Measurements from ENCODE around the gene ZNFX1.

Gene ZNFX1

DNA sequence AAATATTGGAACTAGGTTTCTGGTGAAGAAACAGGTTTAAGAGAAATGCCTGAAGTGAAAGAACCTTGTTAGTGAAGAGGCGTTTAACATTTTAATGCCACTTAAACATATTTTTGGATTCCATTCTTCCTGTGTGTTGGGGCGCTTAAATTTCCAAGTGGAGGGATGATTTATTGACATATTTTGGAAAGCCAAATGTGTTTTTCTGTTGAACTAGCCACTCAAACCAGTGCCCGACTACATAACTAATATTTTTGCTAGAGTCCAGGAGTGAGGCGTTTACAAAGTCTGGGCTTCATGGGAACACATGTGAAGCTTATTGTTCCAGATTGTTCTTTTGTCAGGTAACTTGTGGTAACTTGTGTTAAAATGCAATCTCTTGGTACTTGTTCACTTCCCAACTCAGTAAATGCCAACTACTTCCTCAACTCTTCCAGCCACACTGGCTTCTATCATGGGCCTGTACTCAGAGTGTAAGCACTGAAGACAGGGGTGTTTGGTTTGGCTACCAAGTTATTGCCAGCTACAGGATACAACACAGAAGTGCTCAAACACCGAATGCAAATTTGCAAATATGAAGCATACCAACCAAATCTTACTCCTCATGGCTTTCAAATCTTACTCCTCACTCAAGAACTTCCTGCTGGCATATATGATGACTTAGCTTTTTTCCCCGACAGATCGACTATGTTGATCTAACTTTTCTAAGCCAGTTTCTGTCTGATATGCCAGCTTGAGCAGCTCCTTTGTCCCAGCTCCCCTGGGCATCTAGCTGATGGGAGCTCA, 2.0 kb upstream of the ZNFX1 start:
- H3K36me3 ChIP-seq (replicated peaks; ENCODE audit: low read depth, low read length): peaks cover 76% of the 10 kb centered on the region
- no peak overlapping the region for H2AFZ ChIP-seq (ENCODE audit: low read depth, low read length)
- H3K9me3 ChIP-seq (ENCODE audit: insufficient read depth, low read length): peaks cover 53% of the 10 kb centered on the region
- no peaks in the 10 kb centered on the region for H3K27me3 ChIP-seq (ENCODE audit: low read depth, low read length)
- peaks cover 98% of the 10 kb centered on the region for H3K79me2 ChIP-seq (ENCODE audit: low read length)
- H4K20me1 ChIP-seq (ENCODE audit: insufficient read depth, low read length): peaks cover 58% of the 10 kb centered on the region
- peaks cover 64% of the 10 kb centered on the region for H3K4me1 ChIP-seq (ENCODE audit: low read length)
- peak overlapping the region; percentile 97 for H3K9ac ChIP-seq (ENCODE audit: low read length)
- peak overlapping the region; percentile 89 for H3K4me2 ChIP-seq (ENCODE audit: low read length)
- TF ChIP-seq, protein P1, sequence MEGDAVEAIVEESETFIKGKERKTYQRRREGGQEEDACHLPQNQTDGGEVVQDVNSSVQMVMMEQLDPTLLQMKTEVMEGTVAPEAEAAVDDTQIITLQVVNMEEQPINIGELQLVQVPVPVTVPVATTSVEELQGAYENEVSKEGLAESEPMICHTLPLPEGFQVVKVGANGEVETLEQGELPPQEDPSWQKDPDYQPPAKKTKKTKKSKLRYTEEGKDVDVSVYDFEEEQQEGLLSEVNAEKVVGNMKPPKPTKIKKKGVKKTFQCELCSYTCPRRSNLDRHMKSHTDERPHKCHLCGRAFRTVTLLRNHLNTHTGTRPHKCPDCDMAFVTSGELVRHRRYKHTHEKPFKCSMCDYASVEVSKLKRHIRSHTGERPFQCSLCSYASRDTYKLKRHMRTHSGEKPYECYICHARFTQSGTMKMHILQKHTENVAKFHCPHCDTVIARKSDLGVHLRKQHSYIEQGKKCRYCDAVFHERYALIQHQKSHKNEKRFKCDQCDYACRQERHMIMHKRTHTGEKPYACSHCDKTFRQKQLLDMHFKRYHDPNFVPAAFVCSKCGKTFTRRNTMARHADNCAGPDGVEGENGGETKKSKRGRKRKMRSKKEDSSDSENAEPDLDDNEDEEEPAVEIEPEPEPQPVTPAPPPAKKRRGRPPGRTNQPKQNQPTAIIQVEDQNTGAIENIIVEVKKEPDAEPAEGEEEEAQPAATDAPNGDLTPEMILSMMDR (IDR thresholded peaks at IDR 0.05; ENCODE audit: low read depth, low read length): no peak
- TF ChIP-seq EZH2phosphoT487 (IDR thresholded peaks at IDR 0.05; ENCODE audit: low read depth): no peak
- peak overlapping the region; percentile 82 for H3K4me3 ChIP-seq (ENCODE audit: low read length)
- peak overlapping the region; percentile 85 for H3K27ac ChIP-seq (ENCODE audit: low read length)

DNA sequence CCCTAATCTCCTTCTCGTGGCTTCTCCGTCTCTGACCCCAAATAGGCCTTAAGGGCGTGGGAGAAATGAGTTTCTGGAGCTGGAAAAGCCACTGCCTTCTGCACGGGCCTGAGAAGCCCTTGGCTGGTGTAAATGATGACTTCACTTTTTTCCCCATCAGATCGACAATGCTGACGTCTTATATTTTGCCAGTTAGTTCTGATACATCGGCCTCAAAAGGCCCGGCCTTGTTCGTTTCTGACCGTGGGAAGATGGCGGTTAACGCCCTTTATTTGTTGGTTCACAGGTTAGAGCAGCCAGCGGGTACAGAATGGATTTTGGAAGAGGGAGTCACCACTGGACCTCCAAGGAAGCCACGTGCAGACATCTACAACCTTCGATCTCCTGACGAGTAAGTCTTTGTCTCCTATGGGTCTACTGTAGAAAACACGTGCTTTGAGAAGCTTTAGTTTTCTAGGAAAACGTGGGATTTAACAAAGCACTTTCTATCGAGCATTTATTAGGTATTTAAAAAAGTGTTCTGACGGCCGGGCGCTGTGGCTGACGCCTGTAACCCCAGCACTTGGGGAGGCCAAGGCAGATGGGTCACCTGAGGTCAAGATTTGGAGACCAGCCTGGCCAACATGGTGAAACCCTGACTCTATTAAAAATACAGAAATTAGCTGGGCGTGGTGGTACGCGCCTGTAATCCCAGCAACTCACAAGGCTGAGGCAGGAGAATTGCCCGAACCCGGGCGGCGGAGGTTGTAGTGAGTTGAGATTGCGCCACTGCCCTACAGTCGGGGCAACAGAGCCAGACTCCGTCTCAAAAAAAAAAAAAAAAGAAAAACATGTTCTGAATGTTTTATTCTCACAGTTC, 1.2 kb upstream of the ZNFX1 start:
- H3K9ac ChIP-seq (ENCODE audit: low read length): peak overlapping the region; percentile 97
- peaks cover 59% of the 10 kb centered on the region for H3K4me1 ChIP-seq (ENCODE audit: low read length)
- peaks cover 50% of the 10 kb centered on the region for H4K20me1 ChIP-seq (ENCODE audit: insufficient read depth, low read length)
- peaks cover 68% of the 10 kb centered on the region for H3K36me3 ChIP-seq (replicated peaks; ENCODE audit: low read depth, low read length)
- H3K27me3 ChIP-seq (ENCODE audit: low read depth, low read length): no peaks in the 10 kb centered on the region
- H3K27ac ChIP-seq (ENCODE audit: low read length): peak overlapping the region; percentile 85
- peaks cover 93% of the 10 kb centered on the region for H3K79me2 ChIP-seq (ENCODE audit: low read length)
- H3K4me3 ChIP-seq (ENCODE audit: low read length): peak overlapping the region; percentile 82
- no peak for TF ChIP-seq EZH2phosphoT487 (IDR thresholded peaks at IDR 0.05; ENCODE audit: low read depth)
- TF ChIP-seq, protein P1 (IDR thresholded peaks at IDR 0.05; ENCODE audit: low read depth, low read length): no peak
- H3K4me2 ChIP-seq (ENCODE audit: low read length): peak overlapping the region; percentile 89
- H2AFZ ChIP-seq (ENCODE audit: low read depth, low read length): no peak overlapping the region
- H3K9me3 ChIP-seq (ENCODE audit: insufficient read depth, low read length): peaks cover 49% of the 10 kb centered on the region

DNA sequence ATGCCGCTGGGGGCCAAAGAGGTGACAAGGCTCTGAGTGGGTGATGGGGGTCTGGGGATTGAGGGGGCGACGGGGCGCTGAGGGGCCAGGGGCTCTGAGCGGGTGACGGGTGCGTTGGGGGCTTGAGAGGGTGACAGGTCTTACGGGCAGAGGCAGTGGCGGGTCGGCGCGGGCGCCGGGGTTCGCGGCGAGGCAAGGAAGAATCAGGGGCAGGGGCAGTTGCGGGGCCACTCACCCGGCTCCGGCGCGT, 146 bp downstream of the ZNFX1 start:
- Histone ChIP-seq H3K9ac (ENCODE audit: low read length) (peak overlapping the region; percentile 97), H3K79me2 (ENCODE audit: low read length) (peaks cover 93% of the 10 kb centered on the region), H3K4me2 (ENCODE audit: low read length) (peak overlapping the region; percentile 84), H3K9me3 (ENCODE audit: insufficient read depth, low read length) (peaks cover 36% of the 10 kb centered on the region), H2AFZ (ENCODE audit: low read depth, low read length) (no peak overlapping the region), H3K4me3 (ENCODE audit: low read length) (peak overlapping the region; percentile 82), H3K27me3 (ENCODE audit: low read depth, low read length) (no peaks in the 10 kb centered on the region), H3K27ac (ENCODE audit: low read length) (peak overlapping the region; percentile 85), H4K20me1 (ENCODE audit: insufficient read depth, low read length) (peaks cover 36% of the 10 kb centered on the region), H3K36me3 (replicated peaks; ENCODE audit: low read depth, low read length) (peaks cover 61% of the 10 kb centered on the region), H3K4me1 (ENCODE audit: low read length) (peaks cover 48% of the 10 kb centered on the region)
- TF ChIP-seq, protein P1 (IDR thresholded peaks at IDR 0.05; ENCODE audit: low read depth, low read length): no peak
- TF ChIP-seq EZH2phosphoT487 (IDR thresholded peaks at IDR 0.05; ENCODE audit: low read depth): no peak
